ENCODE results near the gene ZNF726.

DNA sequence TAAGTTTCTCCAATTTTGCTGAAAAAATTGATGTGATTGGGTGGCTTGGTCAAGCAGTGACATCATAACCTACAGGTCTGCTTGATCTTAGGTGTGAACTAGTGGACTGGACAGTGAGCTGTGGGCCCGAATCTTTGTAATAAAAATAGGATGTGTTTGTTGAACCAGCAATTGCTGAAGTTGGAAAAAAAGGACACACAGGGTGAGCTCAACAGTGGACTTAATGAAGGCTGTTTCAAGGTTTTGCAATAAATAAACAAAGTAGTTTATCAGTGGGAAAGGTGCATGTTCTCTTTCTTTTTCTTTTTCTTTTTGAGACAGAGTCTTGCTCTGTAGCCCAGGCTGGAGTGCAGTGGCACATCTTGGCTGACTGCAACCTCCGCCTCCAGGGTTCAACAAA is 30.3 kb upstream of the ZNF726 start:
- TF ChIP-seq, protein P1, sequence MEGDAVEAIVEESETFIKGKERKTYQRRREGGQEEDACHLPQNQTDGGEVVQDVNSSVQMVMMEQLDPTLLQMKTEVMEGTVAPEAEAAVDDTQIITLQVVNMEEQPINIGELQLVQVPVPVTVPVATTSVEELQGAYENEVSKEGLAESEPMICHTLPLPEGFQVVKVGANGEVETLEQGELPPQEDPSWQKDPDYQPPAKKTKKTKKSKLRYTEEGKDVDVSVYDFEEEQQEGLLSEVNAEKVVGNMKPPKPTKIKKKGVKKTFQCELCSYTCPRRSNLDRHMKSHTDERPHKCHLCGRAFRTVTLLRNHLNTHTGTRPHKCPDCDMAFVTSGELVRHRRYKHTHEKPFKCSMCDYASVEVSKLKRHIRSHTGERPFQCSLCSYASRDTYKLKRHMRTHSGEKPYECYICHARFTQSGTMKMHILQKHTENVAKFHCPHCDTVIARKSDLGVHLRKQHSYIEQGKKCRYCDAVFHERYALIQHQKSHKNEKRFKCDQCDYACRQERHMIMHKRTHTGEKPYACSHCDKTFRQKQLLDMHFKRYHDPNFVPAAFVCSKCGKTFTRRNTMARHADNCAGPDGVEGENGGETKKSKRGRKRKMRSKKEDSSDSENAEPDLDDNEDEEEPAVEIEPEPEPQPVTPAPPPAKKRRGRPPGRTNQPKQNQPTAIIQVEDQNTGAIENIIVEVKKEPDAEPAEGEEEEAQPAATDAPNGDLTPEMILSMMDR (conservative IDR thresholded peaks at IDR 0.05; ENCODE audit: low read depth, low read length) = no peak
- TF ChIP-seq EZH2 (IDR thresholded peaks at IDR 0.05; ENCODE audit: borderline replicate concordance, low read depth, low read length, poor library complexity, severe bottlenecking) = no peak

Measured in A673 (cell line).